Inferior parietal cortex (tissue), 1 donor: Measurements from ENCODE around the gene BMP3.
"Not testable (repeated sequence)": the region's sequence is repeated elsewhere in the genome, so short reads cannot be mapped to it uniquely, and the experiment has no call there.

Experiments
- DNase-seq: peaks from one replicate; pipeline ENCODE4 v3.0.0-alpha.2; 2016; ENCODE audit errors: extremely low spot score

The BMP3 gene, protein sequence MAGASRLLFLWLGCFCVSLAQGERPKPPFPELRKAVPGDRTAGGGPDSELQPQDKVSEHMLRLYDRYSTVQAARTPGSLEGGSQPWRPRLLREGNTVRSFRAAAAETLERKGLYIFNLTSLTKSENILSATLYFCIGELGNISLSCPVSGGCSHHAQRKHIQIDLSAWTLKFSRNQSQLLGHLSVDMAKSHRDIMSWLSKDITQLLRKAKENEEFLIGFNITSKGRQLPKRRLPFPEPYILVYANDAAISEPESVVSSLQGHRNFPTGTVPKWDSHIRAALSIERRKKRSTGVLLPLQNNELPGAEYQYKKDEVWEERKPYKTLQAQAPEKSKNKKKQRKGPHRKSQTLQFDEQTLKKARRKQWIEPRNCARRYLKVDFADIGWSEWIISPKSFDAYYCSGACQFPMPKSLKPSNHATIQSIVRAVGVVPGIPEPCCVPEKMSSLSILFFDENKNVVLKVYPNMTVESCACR

DNA sequence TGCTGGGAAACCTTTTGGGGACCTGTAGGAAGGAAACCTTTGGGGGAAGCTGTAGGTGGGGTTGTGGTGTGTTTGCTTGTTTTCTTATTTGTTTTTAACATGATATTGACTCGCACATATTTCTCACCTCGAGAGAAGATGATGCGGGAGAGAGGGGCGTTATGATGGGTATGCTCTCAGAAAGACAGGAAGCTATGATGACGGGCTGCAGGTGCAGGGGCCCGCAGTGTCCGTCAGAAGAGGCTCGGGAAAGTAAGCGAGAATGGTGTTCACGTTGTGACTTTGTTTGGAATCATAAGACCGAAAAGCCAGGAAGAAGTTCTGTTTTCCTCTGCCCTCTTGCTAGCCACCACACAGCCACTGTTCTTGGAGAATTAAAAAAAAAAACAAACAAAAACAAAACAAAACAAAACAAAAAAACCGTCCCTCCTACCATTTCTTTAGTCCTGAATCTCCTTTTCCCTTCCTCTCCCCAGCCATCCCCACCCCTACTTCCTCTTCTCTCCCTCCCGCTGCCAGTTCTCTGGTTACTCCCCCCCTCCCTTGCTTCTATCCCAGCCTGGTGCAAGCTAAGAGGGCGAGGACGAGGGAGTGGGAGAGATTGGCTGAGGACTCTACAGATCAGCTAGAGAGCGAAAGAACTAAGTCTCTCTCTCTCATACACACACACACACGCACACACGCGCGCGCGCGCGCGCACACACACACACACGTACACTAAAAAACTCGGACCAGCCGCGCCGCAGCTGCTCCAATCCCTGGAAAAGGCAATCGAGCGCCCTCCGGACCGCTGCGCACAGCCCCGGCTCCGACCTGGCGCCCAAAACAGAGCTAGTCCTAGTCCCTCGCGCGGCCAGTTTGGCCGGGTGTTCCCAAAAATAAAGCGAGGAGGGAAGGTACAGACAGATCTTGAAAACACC, at the start of gene BMP3:
Gene BMP3 (plus strand): TSS at position 648 of the 920 bp plus-strand sequence. CDS start 577 bp downstream, outside the sequence.
- DNase-seq: no peak

DNA sequence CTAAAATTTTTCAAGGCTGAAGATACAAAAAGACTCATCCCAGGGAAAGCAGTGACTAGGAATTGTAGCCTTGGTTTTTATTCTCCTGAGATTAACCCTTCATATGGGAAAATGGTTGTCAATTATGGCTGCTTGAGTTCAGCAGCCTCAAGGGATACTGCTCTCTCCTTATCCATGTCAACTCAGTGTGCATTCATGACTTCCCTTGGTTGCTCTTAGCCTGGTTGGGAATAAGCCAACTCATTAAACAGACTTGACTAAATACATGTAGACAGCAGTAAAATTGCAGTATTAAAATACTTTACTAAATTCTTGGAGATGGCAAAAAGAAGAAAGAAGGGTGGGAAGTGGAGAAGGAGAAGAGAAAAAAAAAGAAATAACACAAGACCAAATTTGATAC, 44.5 kb upstream of the BMP3 start:
- DNase-seq: no peak

DNA sequence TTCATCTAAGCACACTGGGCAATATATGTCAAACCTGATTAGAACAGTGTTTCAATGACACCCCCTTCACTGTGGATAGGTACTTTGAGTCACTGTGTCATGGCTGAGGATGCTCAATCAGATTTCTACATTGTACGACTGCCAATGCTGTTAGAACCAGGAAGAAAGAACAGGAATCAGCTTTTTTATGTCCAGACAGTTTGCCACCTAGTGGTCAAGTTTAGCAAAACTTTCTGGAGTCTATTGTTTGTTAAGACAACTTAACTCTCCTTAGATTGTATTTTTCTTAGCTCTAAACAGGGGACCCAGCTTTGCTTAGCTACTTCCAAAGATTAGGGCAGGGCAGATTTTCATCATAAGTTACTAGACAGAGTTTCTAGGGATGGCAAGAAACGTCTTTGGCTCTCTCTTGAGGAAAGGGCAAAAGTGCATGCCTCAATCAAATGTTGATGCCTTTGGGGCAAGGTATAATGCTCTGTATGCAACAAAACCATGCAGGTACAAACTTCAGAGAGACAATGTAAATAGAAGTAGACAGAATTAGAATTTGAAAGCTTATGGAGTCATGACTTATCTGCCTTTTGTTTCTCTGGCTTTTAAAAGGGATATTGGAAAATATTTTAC, 40.5 kb upstream of the BMP3 start:
- peak; percentile 79 for DNase-seq

DNA sequence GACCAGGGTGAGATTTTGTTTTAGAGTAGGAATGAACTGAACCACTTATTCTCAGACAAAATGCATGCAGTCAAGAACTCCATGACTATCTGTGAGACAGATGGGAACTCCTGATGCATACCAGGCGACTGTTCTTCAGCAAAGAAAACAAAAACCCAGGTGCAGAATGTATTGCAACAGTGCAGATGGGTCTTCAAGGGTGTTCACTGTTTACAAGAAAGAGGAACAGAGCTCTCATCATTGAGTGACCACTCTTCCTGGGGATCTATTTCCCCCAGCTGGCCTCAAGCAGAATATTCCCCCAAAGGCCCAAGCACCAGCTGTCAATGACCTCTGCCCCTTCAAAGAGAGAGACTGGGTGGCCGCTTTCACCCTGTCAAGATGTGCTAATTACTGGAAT, 39.7 kb upstream of the BMP3 start:
- no peak for DNase-seq

DNA sequence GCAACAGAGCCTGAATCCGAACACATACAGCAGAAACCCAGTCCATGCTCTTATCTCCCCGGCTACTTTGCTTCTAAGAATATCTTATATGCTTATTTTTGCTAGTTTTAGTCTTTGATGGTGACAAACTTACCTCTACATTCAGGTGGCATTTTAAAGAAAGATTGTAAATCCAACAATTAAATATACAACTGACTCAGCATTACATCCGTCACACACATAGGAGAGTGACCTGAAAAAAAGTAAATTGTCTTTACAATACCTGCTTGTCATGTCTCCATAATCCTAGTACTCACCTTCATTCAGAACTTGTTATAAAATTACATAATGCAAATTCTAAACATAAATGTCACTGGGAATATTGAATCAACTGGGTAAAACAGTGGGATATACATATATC, 30.6 kb upstream of the BMP3 start:
- no peak for DNase-seq

DNA sequence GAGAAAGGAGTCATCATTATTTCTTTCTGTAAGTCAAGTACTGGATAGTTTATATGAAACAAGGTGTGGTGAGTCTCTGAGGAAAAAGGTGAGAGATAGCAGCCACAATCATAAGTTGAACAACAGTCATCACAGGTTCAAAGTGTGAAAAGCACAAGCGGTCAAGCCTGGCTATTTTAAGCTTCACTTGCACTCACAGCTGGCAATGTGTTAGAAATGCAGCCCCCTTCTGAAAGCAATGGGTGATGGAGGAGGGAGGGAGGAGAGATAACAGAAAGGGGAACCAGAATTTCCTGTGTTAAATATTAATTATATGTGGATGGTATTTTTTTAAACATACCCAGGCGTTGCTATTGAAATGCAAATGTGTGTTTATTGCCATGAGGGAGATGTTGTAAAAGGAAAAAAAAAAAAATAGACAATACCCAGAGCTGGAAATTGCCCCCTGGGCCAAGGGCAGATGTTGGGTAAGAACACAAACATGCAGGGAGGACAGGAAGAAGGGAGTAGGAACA, 26.9 kb upstream of the BMP3 start:
- no peak for DNase-seq

DNA sequence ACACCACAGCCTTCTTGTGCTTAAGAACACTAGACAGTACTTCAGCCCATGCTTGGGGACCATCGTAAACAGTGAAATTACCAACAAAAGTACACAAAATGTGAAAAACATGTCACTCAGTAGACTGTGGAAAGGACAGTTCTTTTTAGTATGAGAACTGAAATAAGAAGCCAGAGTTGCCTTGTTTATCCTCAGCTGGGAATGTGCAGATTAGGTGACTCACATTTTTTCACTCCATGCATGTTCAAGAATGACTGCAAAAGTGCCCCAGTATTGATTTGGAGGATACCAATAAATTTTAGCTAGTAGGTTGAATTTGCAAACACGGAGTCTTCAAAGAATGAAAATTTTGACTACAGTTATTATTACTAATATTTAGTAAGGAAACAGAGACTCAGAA, 23.1 kb upstream of the BMP3 start:
- no peak for DNase-seq

DNA sequence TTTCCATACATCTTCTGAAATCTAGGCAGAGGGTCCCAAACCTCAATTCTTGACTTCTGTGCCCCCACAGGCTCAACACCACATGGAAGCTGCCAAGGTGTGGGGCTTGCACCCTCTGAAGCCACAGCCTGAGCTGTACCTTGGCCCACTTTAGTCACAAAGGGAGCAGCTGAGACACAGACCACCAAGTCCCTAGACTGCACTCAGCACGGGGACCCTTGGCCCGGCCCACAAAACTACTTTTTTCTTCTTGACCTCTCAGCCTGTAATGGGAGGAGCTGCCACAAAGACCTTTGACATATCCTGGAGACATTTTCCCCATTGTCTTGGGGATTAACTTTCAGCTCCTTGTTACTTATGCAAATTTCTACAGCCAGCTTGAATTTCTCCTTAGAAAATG, 13.9 kb upstream of the BMP3 start:
- DNase-seq: not testable (repeated sequence)

DNA sequence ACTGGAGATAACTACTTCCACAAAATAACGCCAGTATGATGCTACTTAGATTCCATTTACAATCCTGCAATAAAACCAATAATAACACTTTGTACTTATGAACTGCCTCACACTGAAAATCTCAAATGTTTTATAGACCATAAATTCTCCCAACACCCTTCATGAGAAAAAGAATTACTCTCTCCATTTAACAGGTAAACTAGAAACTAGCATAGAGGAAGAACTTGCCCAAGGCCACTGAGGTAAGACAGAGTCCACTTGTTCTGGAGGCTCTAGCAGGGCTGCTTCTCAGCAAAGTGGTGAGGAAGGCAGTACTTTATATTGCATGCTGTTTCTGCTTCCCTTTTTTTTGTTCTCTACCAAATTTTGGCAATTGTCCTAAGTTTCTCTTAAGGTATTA, 11.5 kb upstream of the BMP3 start:
- DNase-seq: no peak

DNA sequence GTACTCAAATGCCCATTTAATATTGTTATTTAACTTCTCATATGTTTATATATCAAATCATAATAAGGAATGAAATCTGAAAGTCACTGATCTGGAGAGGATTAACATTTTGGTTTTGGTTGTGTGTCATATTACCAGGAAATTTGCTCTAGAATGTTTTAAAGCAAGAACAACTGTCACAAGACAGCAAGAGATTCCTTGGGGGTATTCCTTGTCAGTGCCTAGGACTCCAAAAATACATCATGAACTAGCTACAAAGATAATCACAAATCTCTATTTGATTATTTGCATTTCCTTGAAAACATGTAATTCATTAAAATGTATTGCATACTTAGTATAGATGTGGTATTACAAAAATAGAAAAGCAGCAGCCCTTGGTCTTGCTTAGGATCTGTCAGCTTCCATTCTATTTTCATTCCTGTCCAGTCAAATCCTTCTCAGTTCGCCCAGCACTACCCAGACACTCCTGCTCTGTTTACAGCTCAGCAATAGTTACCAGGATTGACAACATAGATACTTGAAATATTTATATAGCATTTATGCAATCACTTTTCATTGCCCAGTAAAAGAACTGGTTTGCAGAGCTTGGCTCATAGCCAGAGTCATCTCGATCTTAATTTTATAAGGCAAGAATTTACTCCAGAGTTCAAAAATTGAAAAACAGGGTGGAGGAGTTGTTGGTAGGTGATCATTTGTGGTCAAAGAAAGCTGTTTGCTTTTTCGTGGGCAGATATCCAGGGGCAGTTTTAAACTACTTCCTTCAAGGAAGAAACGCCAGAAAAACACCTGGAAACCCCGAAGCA, 9.2 kb upstream of the BMP3 start:
- DNase-seq: no peak

DNA sequence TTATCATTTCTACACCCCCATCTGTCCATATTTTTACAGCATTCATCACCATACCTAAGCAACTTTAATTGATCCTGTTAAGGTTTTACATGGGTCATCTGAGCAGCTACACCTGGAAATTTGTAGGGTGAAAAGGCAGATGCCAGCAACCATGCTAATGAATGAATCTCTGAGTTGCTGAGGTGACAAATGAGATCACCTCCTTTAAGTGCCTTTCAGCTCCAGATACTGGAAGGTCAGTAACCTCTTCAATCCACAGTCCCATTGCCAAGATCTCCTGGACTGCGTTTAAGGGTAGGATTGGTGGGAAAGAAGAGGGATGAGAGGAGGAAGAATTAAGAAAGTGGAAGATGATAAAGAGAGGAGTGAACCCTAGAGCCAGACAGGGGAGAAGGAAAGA, 8.5 kb upstream of the BMP3 start:
- DNase-seq: no peak

DNA sequence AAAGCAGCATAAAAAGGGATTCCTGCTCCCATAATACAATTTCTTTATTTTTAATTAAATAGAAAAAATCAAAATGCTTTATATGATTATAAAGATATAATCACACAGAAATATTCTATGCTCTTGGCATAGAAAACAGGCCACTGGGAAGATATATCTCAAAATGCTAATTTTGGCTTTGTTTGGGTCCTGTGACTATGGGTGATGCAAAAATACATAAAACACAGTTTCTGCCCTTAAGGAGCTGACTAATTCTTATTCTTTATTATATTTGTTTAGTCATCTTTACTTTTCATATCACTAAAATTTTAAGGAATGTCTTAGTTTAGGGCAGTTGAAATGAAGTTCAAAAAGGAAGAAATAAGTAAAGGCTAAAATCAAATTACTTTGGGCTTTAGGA, 7.0 kb upstream of the BMP3 start:
- no peak for DNase-seq

DNA sequence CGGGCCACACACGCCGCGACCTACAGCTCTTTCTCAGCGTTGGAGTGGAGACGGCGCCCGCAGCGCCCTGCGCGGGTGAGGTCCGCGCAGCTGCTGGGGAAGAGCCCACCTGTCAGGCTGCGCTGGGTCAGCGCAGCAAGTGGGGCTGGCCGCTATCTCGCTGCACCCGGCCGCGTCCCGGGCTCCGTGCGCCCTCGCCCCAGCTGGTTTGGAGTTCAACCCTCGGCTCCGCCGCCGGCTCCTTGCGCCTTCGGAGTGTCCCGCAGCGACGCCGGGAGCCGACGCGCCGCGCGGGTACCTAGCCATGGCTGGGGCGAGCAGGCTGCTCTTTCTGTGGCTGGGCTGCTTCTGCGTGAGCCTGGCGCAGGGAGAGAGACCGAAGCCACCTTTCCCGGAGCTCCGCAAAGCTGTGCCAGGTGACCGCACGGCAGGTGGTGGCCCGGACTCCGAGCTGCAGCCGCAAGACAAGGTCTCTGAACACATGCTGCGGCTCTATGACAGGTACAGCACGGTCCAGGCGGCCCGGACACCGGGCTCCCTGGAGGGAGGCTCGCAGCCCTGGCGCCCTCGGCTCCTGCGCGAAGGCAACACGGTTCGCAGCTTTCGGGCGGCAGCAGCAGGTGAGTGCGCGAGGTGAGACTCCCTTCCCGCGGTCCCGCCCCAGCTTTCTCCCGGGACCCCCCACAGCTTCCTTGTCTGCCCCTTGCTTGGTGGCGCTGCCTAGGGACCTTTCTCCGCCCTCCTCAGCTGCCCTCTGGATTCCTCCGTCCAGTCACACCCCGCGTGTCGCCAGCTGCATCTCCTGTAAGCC, 678 bp downstream of the BMP3 start:
- DNase-seq: no peak

DNA sequence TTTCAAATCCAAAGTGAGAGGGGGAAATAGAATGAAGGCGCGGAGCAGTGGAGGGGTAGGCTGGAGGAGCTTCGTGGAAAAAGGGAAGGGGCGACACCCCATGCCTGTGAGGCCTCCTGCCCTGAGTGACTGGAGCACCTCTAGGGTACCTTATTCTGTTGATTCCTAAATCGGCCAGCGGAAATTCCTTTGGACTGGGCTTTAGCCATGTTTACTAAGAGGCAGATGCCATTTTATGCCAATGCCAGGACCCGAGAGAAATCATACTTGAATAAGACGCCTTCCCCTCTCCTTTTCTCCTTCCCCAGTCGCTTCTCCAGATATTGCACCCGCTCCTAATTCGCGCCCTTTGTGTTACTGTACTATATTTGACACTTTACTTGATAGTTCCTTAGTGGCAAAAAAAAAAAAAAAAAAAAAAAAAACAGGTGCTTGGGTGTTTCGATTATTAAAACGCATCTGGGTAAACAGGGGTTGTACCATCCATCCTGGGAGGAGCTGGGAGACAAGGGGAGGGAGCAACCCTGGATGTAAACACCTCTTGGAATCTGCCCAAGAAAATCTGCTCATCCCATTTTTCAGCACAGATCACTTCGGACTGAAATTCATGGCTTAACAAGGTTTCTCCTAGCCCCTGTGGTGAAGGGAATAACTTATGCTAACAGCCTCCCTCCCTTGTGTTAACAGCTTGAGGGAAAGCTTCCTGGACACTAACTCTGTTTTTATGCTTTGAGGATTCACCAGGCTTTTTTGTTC, 1.5 kb downstream of the BMP3 start:
- no peak for DNase-seq

DNA sequence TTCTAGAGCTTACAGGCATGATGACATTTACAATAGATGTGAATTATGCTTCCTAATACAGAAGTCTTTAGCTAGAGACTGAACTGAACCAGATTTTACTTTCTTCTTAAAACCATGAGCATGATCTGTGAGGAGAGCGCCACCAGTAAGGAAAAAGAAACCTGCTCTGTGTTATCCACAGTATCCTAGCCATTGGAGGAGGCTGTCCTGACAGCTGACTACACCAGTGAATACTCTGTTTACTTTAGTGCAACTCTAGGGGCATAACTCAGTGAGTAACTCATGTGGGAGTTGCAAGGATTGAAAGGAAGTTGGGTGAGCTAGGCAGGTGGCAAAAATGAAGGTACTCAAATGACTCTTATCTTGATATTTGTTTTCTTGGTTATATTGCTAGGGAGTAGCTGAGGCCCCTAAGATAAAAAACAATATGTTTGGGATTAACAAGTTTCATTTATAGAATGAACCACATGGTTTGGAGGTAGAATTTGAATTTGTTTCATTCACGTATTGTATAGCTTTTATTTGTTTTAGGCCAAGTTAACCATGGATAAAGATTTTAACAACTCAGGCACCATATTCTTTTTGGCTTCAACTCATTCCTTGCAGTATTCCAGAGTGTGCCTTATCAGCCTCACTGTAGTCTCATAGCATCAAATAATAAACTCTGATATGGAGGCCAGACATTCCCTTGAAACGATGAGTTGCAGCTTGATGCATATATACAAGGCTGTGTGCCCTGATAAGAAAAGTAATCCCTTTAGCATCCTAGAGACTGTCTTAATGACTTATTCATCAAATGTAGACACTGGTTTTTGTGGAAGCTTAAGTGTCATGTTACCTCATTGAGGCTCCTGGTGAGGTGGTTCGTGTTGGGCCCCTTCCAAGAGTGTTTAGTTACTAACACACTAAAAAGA, 2.5 kb downstream of the BMP3 start:
- DNase-seq: no peak

DNA sequence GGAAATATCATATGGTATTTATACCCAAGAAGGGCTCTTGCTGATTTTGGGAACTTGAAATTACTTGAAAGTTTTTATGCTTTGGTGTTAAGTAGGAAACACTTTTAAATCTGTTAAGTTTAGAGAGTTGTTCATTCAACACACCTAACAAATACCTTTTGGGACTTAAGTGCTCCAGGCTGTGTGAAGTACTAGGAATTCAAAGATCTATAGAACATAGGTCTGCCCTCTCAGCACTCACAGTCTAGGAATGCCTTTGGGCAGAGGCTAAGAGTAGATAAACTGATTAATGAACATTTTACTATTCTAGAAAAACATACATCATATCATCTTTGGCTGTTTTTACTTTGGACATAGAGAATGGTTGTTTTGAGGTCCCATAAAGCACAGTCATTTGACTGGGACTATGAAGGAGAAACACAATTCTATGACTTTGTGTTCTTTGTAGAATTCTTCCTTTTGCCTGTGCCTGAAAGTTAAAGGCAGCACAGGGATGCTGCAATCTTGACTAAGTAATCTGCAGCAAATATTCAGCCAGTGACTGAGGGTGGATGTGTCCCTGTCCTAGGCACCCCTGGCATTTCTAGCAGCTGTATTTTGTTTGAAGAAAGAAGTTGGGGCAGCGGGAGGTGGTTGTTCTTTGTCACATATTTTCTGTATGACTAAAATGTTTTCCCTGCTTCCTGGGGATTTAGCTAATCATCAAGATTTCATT, 8.3 kb downstream of the BMP3 start:
- no peak for DNase-seq

DNA sequence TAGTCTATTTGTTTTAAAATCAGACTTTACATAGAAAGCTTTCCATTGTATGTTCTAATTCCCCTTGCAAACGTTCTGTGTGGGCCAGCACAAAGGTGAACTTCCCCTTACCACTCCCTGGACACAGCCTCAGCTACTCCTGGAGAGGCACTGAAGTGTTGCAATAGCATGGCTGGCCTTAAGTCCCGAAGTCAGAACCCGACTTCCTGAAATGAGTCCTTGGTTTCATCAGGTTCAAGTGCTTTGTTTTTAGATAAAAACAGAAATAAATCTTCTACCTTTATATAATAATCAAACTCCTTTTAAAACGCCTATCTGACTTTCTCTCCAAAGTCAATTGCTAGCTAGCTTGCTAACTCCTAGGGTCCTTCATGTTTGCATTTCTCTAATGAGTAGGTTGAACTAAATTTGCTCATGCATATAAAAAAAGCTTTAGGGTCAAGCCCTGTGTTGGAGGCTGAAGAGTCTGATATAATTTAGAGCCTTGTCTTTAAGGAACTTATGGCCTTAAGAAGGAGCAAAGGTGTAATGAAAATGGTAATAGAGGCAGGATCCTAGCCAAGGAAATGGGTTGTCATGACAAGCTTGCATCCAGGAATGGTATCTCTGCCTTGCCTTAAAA, 9.0 kb downstream of the BMP3 start:
- no peak for DNase-seq
